PC-9 (cell line): Measurements from ENCODE around the gene RIMBP2. TPM values are rescaled to one million over a fixed set of nuclear protein-coding genes. Genes with fewer than 3 reads are reported as not detected.

Source experiments
- BruUV-seq: library from RNA; stranded (reverse); fragments of 400-500 nt; replicated peaks from 2 replicates; lab custom pipeline; 2021; lab: Mats Ljungman, UMichigan
- CTCF ChIA-PET: fragments of 300-600 bp; sonication (Branson Sonifier 250); formaldehyde crosslinking; loops from one replicate; lab custom pipeline; 2022; ENCODE audit warnings: antibody characterized with exemption; lab: Charles Lee
- POLR2A ChIA-PET: fragments of 300-600 bp; sonication (Branson Sonifier 250); formaldehyde crosslinking; loops from one replicate; lab custom pipeline; 2022; ENCODE audit warnings: antibody characterized with exemption; ENCODE audit not compliant: unreplicated experiment; lab: Charles Lee
- DNase-seq, 2 experiments: peaks; one replicate each; pipeline versions ENCODE4 v3.0.0 to v3.0.0-alpha.2; 2015 to 2022; ENCODE audit warnings: mixed read lengths in 1 of 2
- H2AFZ ChIP-seq: fragments of 200-600 bp; sonication (generic); 2 replicates; pipeline ENCODE4 v1.8.1; 2017; ENCODE audit warnings: antibody characterized with exemption
- H3F3A ChIP-seq: fragments of 200-600 bp; sonication (generic); 2 replicates; pipeline ENCODE4 v1.8.1; 2017; ENCODE audit warnings: antibody characterized with exemption, mild to moderate bottlenecking, low read depth; ENCODE audit not compliant: insufficient read depth
- H3K27ac ChIP-seq: fragments of 200-600 bp; sonication (generic); 2 replicates; pipeline ENCODE4 v1.6.1; 2016; ENCODE audit warnings: mixed run types
- H3K27me3 ChIP-seq: fragments of 200-600 bp; sonication (generic); 2 replicates; pipeline ENCODE4 v1.6.1; 2016; ENCODE audit warnings: low read depth, mixed run types; ENCODE audit not compliant: insufficient read depth
- H3K36me3 ChIP-seq: fragments of 200-600 bp; sonication (generic); 2 replicates; pipeline ENCODE4 v1.6.1; 2016; ENCODE audit warnings: low read depth, mixed run types
- H3K4me1 ChIP-seq: fragments of 200-600 bp; sonication (generic); replicated peaks from 2 replicates; pipeline ENCODE4 v1.6.1; 2016; ENCODE audit warnings: mixed run types; ENCODE audit not compliant: insufficient read depth
- H3K4me2 ChIP-seq: fragments of 200-600 bp; sonication (generic); 2 replicates; pipeline ENCODE4 v1.6.1; 2017; ENCODE audit warnings: mixed run types
- H3K4me3 ChIP-seq: fragments of 200-600 bp; sonication (generic); 2 replicates; pipeline ENCODE4 v1.6.1; 2016; ENCODE audit warnings: mixed run types
- H3K79me2 ChIP-seq: fragments of 200-600 bp; sonication (generic); 2 replicates; pipeline ENCODE4 v1.6.1; 2017; ENCODE audit warnings: low read depth, mixed run types
- H3K9me2 ChIP-seq: fragments of 200-600 bp; sonication (generic); 2 replicates; pipeline ENCODE4 v1.8.1; 2017; ENCODE audit warnings: mild to moderate bottlenecking; ENCODE audit not compliant: insufficient read depth
- H3K9me3 ChIP-seq: fragments of 200-600 bp; sonication (generic); 2 replicates; pipeline ENCODE4 v1.8.1; 2016; ENCODE audit warnings: low read depth; ENCODE audit not compliant: insufficient read depth
- H4K20me1 ChIP-seq: fragments of 200-600 bp; sonication (generic); 2 replicates; pipeline ENCODE4 v1.8.1; 2017; ENCODE audit not compliant: insufficient read depth
- EZH2 ChIP-seq: fragments of 200-600 bp; sonication (generic); IDR thresholded peaks from 2 replicates; pipeline ENCODE4 v1.8.0; 2017; ENCODE audit warnings: antibody characterized with exemption, low read depth
- intact Hi-C: fragments of 100-400 bp; cut with micrococcal nuclease; formaldehyde crosslinking; loops from one replicate; pipeline ENCODE4 v1.10.0; 2022; ENCODE audit not compliant: unreplicated experiment
- total RNA-seq: library from RNA; stranded (reverse); gene quantifications from 2 replicates; pipeline ENCODE4 v1.2.3, GENCODE V29; 2021
- TF ChIP-seq, protein P1 (sequence below): fragments of 200-600 bp; sonication (generic); conservative IDR thresholded peaks from 2 replicates; pipeline ENCODE4 v1.6.1; 2017; ENCODE audit warnings: mixed run types, antibody characterized with exemption, mild to moderate bottlenecking, moderate library complexity

Gene RIMBP2
- total RNA-seq, 1 experiment from 2014 or later, result not detected

DNA sequence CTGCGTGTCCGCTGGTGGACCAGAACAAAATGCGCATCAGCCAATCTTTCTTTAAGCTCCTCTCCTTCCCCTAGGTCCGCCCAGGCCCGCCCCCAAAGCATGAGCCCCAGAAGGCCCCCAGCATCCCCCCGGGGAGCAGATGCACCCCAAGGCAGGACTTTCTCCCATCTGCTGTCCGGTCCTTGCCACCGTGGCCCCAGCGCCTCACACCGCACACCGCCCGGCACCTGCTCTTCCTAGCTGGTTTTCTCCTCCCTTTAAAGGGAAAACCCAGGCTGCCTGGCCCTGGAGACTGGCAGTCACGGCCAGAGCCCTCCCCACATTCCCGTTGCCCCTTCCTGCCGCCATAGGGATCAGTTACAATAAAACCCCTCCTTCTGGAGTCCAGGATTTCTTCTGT is 30.2 kb downstream of the RIMBP2 start:
- Histone ChIP-seq H3K4me3 (no peak overlapping the region), H3K4me1 (no peaks in the 10 kb centered on the region), H3K27me3 (peaks cover 97% of the 10 kb centered on the region), H3K79me2 (no peaks in the 10 kb centered on the region), H2AFZ (no peak overlapping the region), H3F3A (no peaks in the 10 kb centered on the region), H4K20me1 (no peaks in the 10 kb centered on the region), H3K9me3 (no peaks in the 10 kb centered on the region), H3K9me2 (no peaks in the 10 kb centered on the region), H3K27ac (no peak overlapping the region), H3K4me2 (no peak overlapping the region), H3K36me3 (no peaks in the 10 kb centered on the region)
- ChIA-PET POLR2A (no interaction called here), CTCF (no interaction called here)
- no TSS peak for BruUV-seq
- TF ChIP-seq, protein P1, sequence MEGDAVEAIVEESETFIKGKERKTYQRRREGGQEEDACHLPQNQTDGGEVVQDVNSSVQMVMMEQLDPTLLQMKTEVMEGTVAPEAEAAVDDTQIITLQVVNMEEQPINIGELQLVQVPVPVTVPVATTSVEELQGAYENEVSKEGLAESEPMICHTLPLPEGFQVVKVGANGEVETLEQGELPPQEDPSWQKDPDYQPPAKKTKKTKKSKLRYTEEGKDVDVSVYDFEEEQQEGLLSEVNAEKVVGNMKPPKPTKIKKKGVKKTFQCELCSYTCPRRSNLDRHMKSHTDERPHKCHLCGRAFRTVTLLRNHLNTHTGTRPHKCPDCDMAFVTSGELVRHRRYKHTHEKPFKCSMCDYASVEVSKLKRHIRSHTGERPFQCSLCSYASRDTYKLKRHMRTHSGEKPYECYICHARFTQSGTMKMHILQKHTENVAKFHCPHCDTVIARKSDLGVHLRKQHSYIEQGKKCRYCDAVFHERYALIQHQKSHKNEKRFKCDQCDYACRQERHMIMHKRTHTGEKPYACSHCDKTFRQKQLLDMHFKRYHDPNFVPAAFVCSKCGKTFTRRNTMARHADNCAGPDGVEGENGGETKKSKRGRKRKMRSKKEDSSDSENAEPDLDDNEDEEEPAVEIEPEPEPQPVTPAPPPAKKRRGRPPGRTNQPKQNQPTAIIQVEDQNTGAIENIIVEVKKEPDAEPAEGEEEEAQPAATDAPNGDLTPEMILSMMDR, result no peak
- no peak for TF ChIP-seq EZH2
- no peak for DNase-seq
- intact Hi-C loops, result no loop called here

DNA sequence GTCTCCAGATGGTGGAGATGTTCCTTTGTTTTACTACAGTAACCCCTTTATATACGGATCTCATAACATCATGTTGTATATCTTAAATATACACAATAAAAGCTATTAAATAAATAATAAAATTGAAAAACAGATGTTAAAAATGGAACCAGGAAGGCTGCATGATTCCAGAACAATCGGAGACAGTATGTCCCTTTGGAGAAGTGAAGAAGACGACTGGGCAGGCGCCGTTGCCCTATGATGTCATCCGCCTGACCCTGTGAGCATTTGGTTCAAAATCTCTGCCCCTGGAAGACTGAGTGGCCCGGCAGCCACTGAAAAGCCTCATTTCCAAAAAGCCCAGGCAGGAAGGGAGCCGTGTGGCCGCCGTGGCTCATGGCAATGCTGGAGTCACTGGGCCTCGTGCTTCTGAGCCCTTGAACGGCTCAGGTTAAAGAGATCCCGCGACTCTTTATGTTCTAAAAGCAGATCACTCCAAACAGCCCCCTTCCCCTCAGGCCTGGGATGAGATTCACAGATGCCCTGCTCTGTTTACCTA is 30.8 kb downstream of the RIMBP2 start:
- POLR2A ChIA-PET, result no interaction called here
- Histone ChIP-seq H3K27ac (no peak overlapping the region), H3K9me2 (no peaks in the 10 kb centered on the region), H3K4me3 (no peak overlapping the region), H3K79me2 (no peaks in the 10 kb centered on the region), H4K20me1 (no peaks in the 10 kb centered on the region), H3K4me1 (no peaks in the 10 kb centered on the region), H2AFZ (no peak overlapping the region), H3K9me3 (no peaks in the 10 kb centered on the region), H3K4me2 (no peak overlapping the region), H3K36me3 (no peaks in the 10 kb centered on the region), H3K27me3 (peaks cover 97% of the 10 kb centered on the region), H3F3A (no peaks in the 10 kb centered on the region)
- TF ChIP-seq, protein P1, result no peak
- TF ChIP-seq EZH2, result no peak
- CTCF ChIA-PET, result no interaction called here
- no peak for DNase-seq
- BruUV-seq, result no TSS peak
- intact Hi-C loops, result no loop called here

DNA sequence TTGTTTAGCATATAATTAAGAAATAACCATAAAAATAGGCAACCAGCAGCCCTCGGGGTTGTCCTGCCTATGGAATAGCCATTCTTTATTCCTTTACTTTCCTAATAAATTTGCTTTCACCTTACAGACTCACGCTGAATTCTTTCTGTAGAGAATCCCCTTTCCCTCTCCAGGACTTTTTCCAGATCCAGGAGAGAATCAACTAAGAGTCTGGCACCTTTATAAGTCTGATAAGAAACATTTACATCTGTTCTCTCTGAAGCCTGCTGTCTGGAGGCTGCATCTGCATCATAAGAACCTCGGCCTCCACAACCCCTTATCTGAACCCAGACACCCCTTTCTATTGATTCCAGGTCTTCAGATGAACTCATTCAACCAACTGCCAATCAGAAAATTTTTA is 32.3 kb downstream of the RIMBP2 start:
- no peak for DNase-seq
- Histone ChIP-seq H3K27ac (no peak overlapping the region), H3K9me2 (no peaks in the 10 kb centered on the region), H3K79me2 (no peaks in the 10 kb centered on the region), H3K4me2 (no peak overlapping the region), H3K4me1 (no peaks in the 10 kb centered on the region), H3K4me3 (no peak overlapping the region), H2AFZ (no peak overlapping the region), H4K20me1 (no peaks in the 10 kb centered on the region), H3K27me3 (peaks cover 97% of the 10 kb centered on the region), H3F3A (no peaks in the 10 kb centered on the region), H3K36me3 (no peaks in the 10 kb centered on the region), H3K9me3 (no peaks in the 10 kb centered on the region)
- ChIA-PET CTCF (no interaction called here), POLR2A (no interaction called here)
- TF ChIP-seq, protein P1, result no peak
- TF ChIP-seq EZH2, result no peak
- intact Hi-C loops, result no loop called here
- BruUV-seq, result no TSS peak
